HEK293T (cell line): ENCODE results near the gene SLITRK4.

Source experiments
- CTCF ChIA-PET: fragments of 350-600 bp; formaldehyde crosslinking; extraction: SDS; loops from one replicate; lab custom pipeline; 2021; ENCODE audit warnings: antibody characterized with exemption, inconsistent platforms; lab: Yijun Ruan, JAX
- POLR2A ChIA-PET: fragments of 350-600 bp; formaldehyde crosslinking; extraction: SDS; loops from one replicate; lab custom pipeline; 2020; ENCODE audit warnings: antibody characterized with exemption, inconsistent platforms; lab: Yijun Ruan, JAX
- DNase-seq: peaks from one replicate; pipeline ENCODE4 v3.0.0; 2012; ENCODE audit warnings: mixed read lengths; ENCODE audit errors: extremely low spot score
- ARNT ChIP-seq: fragments of 450-650 bp; IDR thresholded peaks from 2 replicates; pipeline ENCODE4 v1.6.1; 2017; ENCODE audit warnings: mild to moderate bottlenecking
- BHLHE40 ChIP-seq: fragments of 450-650 bp; IDR thresholded peaks from 2 replicates; pipeline ENCODE4 v1.6.1; 2016; ENCODE audit warnings: mild to moderate bottlenecking, moderate library complexity, borderline replicate concordance
- CTBP1 ChIP-seq: fragments of 450-650 bp; IDR thresholded peaks from 2 replicates; pipeline ENCODE4 v1.6.1; 2016; ENCODE audit warnings: borderline replicate concordance
- ELF4 ChIP-seq: fragments of 450-650 bp; IDR thresholded peaks from 2 replicates; pipeline ENCODE4 v1.6.1; 2017; ENCODE audit warnings: antibody characterized with exemption
- FOXA1 ChIP-seq: fragments of 450-650 bp; IDR thresholded peaks from 2 replicates; pipeline ENCODE4 v1.6.1; 2016; ENCODE audit warnings: mild to moderate bottlenecking
- FOXK2 ChIP-seq: fragments of 450-650 bp; IDR thresholded peaks from 2 replicates; pipeline ENCODE4 v1.6.1; 2016; ENCODE audit warnings: mild to moderate bottlenecking
- FOXM1 ChIP-seq: fragments of 450-650 bp; IDR thresholded peaks from 2 replicates; pipeline ENCODE4 v1.6.1; 2017; ENCODE audit warnings: mild to moderate bottlenecking, borderline replicate concordance
- HDGF ChIP-seq: fragments of 450-650 bp; IDR thresholded peaks from 2 replicates; pipeline ENCODE4 v1.6.1; 2017; ENCODE audit warnings: antibody characterized with exemption, borderline replicate concordance
- L3MBTL2 ChIP-seq: fragments of 450-650 bp; conservative IDR thresholded peaks from 2 replicates; pipeline ENCODE4 v1.6.1; 2016; ENCODE audit warnings: mild to moderate bottlenecking
- LEF1 ChIP-seq: fragments of 450-650 bp; IDR thresholded peaks from 2 replicates; pipeline ENCODE4 v1.6.1; 2017; ENCODE audit warnings: mild to moderate bottlenecking, borderline replicate concordance
- NFRKB ChIP-seq: fragments of 450-650 bp; IDR thresholded peaks from 2 replicates; pipeline ENCODE4 v1.6.1; 2016; ENCODE audit warnings: mild to moderate bottlenecking, moderate library complexity
- PKNOX1 ChIP-seq: fragments of 450-650 bp; IDR thresholded peaks from 2 replicates; pipeline ENCODE4 v1.6.1; 2016
- SP1 ChIP-seq: fragments of 450-650 bp; IDR thresholded peaks from 2 replicates; pipeline ENCODE4 v1.6.1; 2017
- SUZ12 ChIP-seq: fragments of 450-650 bp; IDR thresholded peaks from 2 replicates; pipeline ENCODE4 v1.6.1; 2016; ENCODE audit warnings: mild to moderate bottlenecking
- TARDBP ChIP-seq: fragments of 450-650 bp; IDR thresholded peaks from 2 replicates; pipeline ENCODE4 v1.6.1; 2016
- ZNF384 ChIP-seq: fragments of 450-650 bp; IDR thresholded peaks from 2 replicates; pipeline ENCODE4 v1.6.1; 2016

The SLITRK4 gene

GRCh38 chrX:143581240-143581639 lies 54.7 kb downstream of the SLITRK4 start:
- TF ChIP-seq FOXM1 = no peak
- TF ChIP-seq LEF1 = no peak
- TF ChIP-seq ARNT = no peak
- no peak for TF ChIP-seq ELF4
- TF ChIP-seq FOXK2 = no peak
- TF ChIP-seq HDGF = no peak
- no peak for TF ChIP-seq ZNF384
- no peak for TF ChIP-seq BHLHE40
- TF ChIP-seq FOXA1 = no peak
- TF ChIP-seq SP1 = no peak
- TF ChIP-seq PKNOX1 = no peak
- TF ChIP-seq CTBP1 = no peak
- no peak for TF ChIP-seq L3MBTL2
- DNase-seq = no peak
- CTCF ChIA-PET = no interaction called here
- POLR2A ChIA-PET = no interaction called here

GRCh38 chrX:143580266-143580665 lies 55.6 kb downstream of the SLITRK4 start:
- no peak for TF ChIP-seq SP1
- no peak for TF ChIP-seq PKNOX1
- TF ChIP-seq LEF1 = no peak
- no peak for TF ChIP-seq NFRKB
- no peak for TF ChIP-seq FOXK2
- TF ChIP-seq TARDBP = no peak
- TF ChIP-seq FOXM1 = no peak
- TF ChIP-seq L3MBTL2 = no peak
- no peak for TF ChIP-seq ELF4
- TF ChIP-seq BHLHE40 = no peak
- no peak for TF ChIP-seq CTBP1
- TF ChIP-seq HDGF = no peak
- no peak for TF ChIP-seq SUZ12
- TF ChIP-seq FOXA1 = no peak
- no peak for TF ChIP-seq ARNT
- TF ChIP-seq ZNF384 = no peak
- ChIA-PET CTCF (no interaction called here), POLR2A (no interaction called here)
- no peak for DNase-seq
